Fibroblast of skin of scalp (primary cell): Measurements from ENCODE around the gene LGMN.

Source experiments
- DNase-seq: peaks from one replicate; pipeline ENCODE4 v3.0.0-alpha.2; 2013

LGMN gene

GRCh38 chr14:92724516-92725340 is 23.7 kb downstream of the LGMN start:
- DNase-seq: no peak

GRCh38 chr14:92719890-92720323 is 28.5 kb downstream of the LGMN start:
- DNase-seq: no peak

GRCh38 chr14:92719421-92719820 is 29.0 kb downstream of the LGMN start:
- DNase-seq: peak; percentile 19

- peak; percentile 56 for DNase-seq
Measured at GRCh38 chr14:92718664-92719063, 29.8 kb downstream of the LGMN start.

- DNase-seq: no peak
Measured at GRCh38 chr14:92717571-92718042, 30.8 kb downstream of the LGMN start.

- DNase-seq: no peak
Measured at GRCh38 chr14:92716131-92716530, 32.3 kb downstream of the LGMN start.

GRCh38 chr14:92714739-92715307 is 33.6 kb downstream of the LGMN start:
- DNase-seq: peak; percentile 66

- no peak for DNase-seq
Measured at GRCh38 chr14:92712654-92713051, 35.8 kb downstream of the LGMN start.

GRCh38 chr14:92711976-92712653 is 36.3 kb downstream of the LGMN start:
- no peak for DNase-seq

GRCh38 chr14:92710001-92710341 is 38.5 kb downstream of the LGMN start:
- no peak for DNase-seq

GRCh38 chr14:92709340-92710000 is 39.0 kb downstream of the LGMN start:
- DNase-seq: no peak

- no peak for DNase-seq
Measured at GRCh38 chr14:92706386-92706785, 42.0 kb downstream of the LGMN start.

- no peak for DNase-seq
Measured at GRCh38 chr14:92704821-92705220, 43.6 kb downstream of the LGMN start.

- no peak for DNase-seq
Measured at GRCh38 chr14:92704036-92704804, 44.2 kb downstream of the LGMN start.

- DNase-seq: no peak
Measured at GRCh38 chr14:92703516-92703915, 44.9 kb downstream of the LGMN start.

- no peak for DNase-seq
Measured at GRCh38 chr14:92702441-92702918, 45.9 kb downstream of the LGMN start.

- no peak for DNase-seq
Measured at GRCh38 chr14:92701826-92702225, 46.6 kb downstream of the LGMN start.

- DNase-seq: no peak
Measured at GRCh38 chr14:92698393-92698792, 50.0 kb downstream of the LGMN start.

GRCh38 chr14:92696366-92696765 is 52.1 kb downstream of the LGMN start:
- no peak for DNase-seq

- no peak for DNase-seq
Measured at GRCh38 chr14:92695562-92695961, 52.9 kb downstream of the LGMN start.

GRCh38 chr14:92694807-92695206 is 53.6 kb downstream of the LGMN start:
- DNase-seq: no peak
